Smooth muscle cell (in vitro differentiated cells): ENCODE data around the gene SNPH. TPM values are rescaled to one million over a fixed set of nuclear protein-coding genes. Genes with fewer than 3 reads are reported as not detected.

Experiments
- DNase-seq: peaks from one replicate; lab custom pipeline; 2025; ENCODE audit not compliant: unreplicated experiment; lab: John Stamatoyannopoulos, UW
- H2AFZ ChIP-seq: fragments of 200-600 bp; sonication (generic); 2 replicates; pipeline ENCODE4 v1.6.0; 2016; ENCODE audit warnings: antibody characterized with exemption, low read depth, mild to moderate bottlenecking
- H3F3A ChIP-seq: fragments of 200-600 bp; sonication (generic); 2 replicates; pipeline ENCODE4 v1.6.0; 2017; ENCODE audit warnings: antibody characterized with exemption, low read depth
- H3K27ac ChIP-seq: fragments of 200-600 bp; sonication (generic); 2 replicates; pipeline ENCODE4 v1.5.1; 2016; ENCODE audit warnings: low read depth, mild to moderate bottlenecking
- H3K27me3 ChIP-seq: fragments of 200-600 bp; sonication (generic); 2 replicates; pipeline ENCODE4 v1.6.1; 2016; ENCODE audit warnings: low read depth, mild to moderate bottlenecking
- H3K36me3 ChIP-seq: fragments of 200-600 bp; sonication (generic); 2 replicates; pipeline ENCODE4 v1.5.1; 2016; ENCODE audit warnings: low read depth
- H3K4me1 ChIP-seq: fragments of 200-600 bp; sonication (generic); 2 replicates; pipeline ENCODE4 v1.5.1; 2016; ENCODE audit warnings: low read depth
- H3K4me2 ChIP-seq: fragments of 200-600 bp; sonication (generic); 2 replicates; pipeline ENCODE4 v1.6.0; 2016; ENCODE audit warnings: mild to moderate bottlenecking
- H3K4me3 ChIP-seq: fragments of 200-600 bp; sonication (generic); 2 replicates; pipeline ENCODE4 v1.5.1; 2016; ENCODE audit warnings: mild to moderate bottlenecking
- H3K79me2 ChIP-seq: fragments of 200-600 bp; sonication (generic); 2 replicates; pipeline ENCODE4 v1.6.0; 2016; ENCODE audit warnings: low read depth, mild to moderate bottlenecking
- H3K9ac ChIP-seq: fragments of 200-600 bp; sonication (generic); 2 replicates; pipeline ENCODE4 v1.6.0; 2016; ENCODE audit warnings: low read depth
- H3K9me3 ChIP-seq: fragments of 200-600 bp; sonication (generic); replicated peaks from 2 replicates; pipeline ENCODE4 v1.5.1; 2016; ENCODE audit warnings: low read depth
- H4K20me1 ChIP-seq: fragments of 200-600 bp; sonication (generic); 2 replicates; pipeline ENCODE4 v1.6.0; 2016; ENCODE audit warnings: low read depth
- CTCF ChIP-seq: fragments of 200-600 bp; sonication (generic); IDR thresholded peaks from 2 replicates; pipeline ENCODE4 v1.5.1; 2017; ENCODE audit warnings: borderline replicate concordance, mild to moderate bottlenecking, antibody characterized with exemption; ENCODE audit not compliant: insufficient read depth, poor library complexity, severe bottlenecking
- WGBS: methylation state at CpG from one replicate; pipeline ENCODE4 v1.1.7; 2016; ENCODE audit warnings: low lambda C conversion rate; 5-methylcytosine and 5-hydroxymethylcytosine counted together
- polyA plus RNA-seq: library from polyadenylated mRNA; unstranded; fragments of >200 nt; fragmentation: Nextera tagmentation; extraction: Ambion mirVana; gene quantifications from 2 replicates; pipeline ENCODE4 v1.2.1, GENCODE V29; 2016
- total RNA-seq: library from RNA; depleted of rRNA; stranded (reverse); fragments of >200 nt; gene quantifications from 2 replicates; pipeline ENCODE4 v1.2.3, GENCODE V29; 2014

Gene SNPH
- total and polyA plus RNA-seq, 2 experiments from 2014 or later = 3.0 to 3.1 TPM

- Histone ChIP-seq H3K36me3 (no peaks in the 10 kb centered on the region), H3K4me2 (peak within 1 kb of the TSS; percentile 70), H3K9ac (peak within 1 kb of the TSS; percentile 53), H3F3A (peaks cover 6% of the 10 kb centered on the region), H3K79me2 (peaks cover 44% of the 10 kb centered on the region), H2AFZ (no peak within 1 kb of the TSS), H3K4me3 (peak within 1 kb of the TSS; percentile 16), H3K9me3 (no peaks in the 10 kb centered on the region), H3K4me1 (peaks cover 21% of the 10 kb centered on the region), H4K20me1 (peaks cover 34% of the 10 kb centered on the region), H3K27me3 (no peaks in the 10 kb centered on the region), H3K27ac (peak within 1 kb of the TSS; percentile 100)
- TF ChIP-seq CTCF = no peak
- no peak for DNase-seq
- whole genome bisulfite sequencing = 89% methylated on average over 8 of the region's 8 CpGs
These were observed 62.7 kb downstream of the SNPH start, which contains the start of gene SDCBP2 for GRCh38 chr20:1328680-1329330. Gene SDCBP2, minus strand, starts transcription at chr20:1329139. Its CDS starts 8,723 bp downstream, at chr20:1320416.

DNA sequence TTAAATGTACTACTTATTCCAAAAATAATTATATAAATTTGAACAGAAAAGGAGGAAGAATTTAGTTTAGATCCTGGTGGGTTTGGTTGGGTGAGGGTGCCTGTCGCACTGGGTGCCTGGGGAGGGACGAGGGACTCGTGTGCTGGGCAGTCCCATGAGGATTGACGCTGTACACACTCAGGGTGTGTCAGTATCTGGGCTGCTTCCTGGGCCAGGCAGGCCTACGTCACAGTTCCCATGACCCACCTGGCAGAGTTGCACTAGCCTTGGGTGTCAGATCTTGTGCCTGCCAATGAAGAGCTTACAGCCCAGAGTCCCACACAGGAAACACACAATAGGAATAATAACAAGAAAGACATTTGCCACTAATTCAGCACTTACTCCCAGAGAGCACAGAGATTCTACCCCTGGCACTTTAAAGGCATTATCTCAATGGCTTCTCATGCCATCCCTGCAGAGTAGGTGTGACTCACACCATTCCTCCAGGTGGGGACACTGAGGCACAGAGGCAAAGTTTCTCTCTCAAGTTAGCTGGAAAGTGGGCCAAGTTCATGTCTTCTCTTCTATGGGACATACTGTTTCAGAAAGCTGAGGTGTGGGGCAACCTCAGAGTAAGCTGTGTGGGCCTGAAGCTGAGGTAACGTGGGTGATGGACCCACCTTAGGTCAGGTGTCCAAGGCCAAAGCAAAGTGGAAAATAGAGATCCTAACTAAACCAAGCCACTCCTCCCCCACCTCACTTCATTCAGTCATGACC lies 64.2 kb downstream of the SNPH start:
- H3K9ac ChIP-seq = no peak overlapping the region
- no peak for DNase-seq
- no peaks in the 10 kb centered on the region for H3K36me3 ChIP-seq
- H3K27me3 ChIP-seq = no peaks in the 10 kb centered on the region
- no peak overlapping the region for H2AFZ ChIP-seq
- H3K4me3 ChIP-seq = no peak overlapping the region
- no peak overlapping the region for H3K4me2 ChIP-seq
- H3K27ac ChIP-seq = no peak overlapping the region
- WGBS = 98% methylated on average over 6 of the region's 6 CpGs
- no peaks in the 10 kb centered on the region for H3K9me3 ChIP-seq
- peaks cover 37% of the 10 kb centered on the region for H4K20me1 ChIP-seq
- peaks cover 17% of the 10 kb centered on the region for H3K4me1 ChIP-seq
- H3K79me2 ChIP-seq = peaks cover 44% of the 10 kb centered on the region
- H3F3A ChIP-seq = peaks cover 6% of the 10 kb centered on the region
- TF ChIP-seq CTCF = no peak

GRCh38 chr20:1331101-1331500 lies 65.0 kb downstream of the SNPH start:
- TF ChIP-seq CTCF = no peak
- H3K79me2 ChIP-seq = peaks cover 44% of the 10 kb centered on the region
- peaks cover 14% of the 10 kb centered on the region for H3K4me1 ChIP-seq
- H3F3A ChIP-seq = peaks cover 6% of the 10 kb centered on the region
- no peaks in the 10 kb centered on the region for H3K27me3 ChIP-seq
- H3K27ac ChIP-seq = no peak overlapping the region
- no peaks in the 10 kb centered on the region for H3K9me3 ChIP-seq
- H3K9ac ChIP-seq = no peak overlapping the region
- H3K4me3 ChIP-seq = no peak overlapping the region
- peaks cover 37% of the 10 kb centered on the region for H4K20me1 ChIP-seq
- no peak overlapping the region for H2AFZ ChIP-seq
- H3K4me2 ChIP-seq = no peak overlapping the region
- 100% methylated on average over 2 of the region's 2 CpGs for WGBS
- no peak for DNase-seq
- no peaks in the 10 kb centered on the region for H3K36me3 ChIP-seq
